Stimulated activated CD4-positive, alpha-beta T cell treated with anti-CD3 and anti-CD28 coated beads, Interleukin-4, amount 100 ng/mL, for 48 hours (primary cell): Measurements from ENCODE around the gene LACRT.
A peak's percentile ranks its signal among the peaks of the same experiment; 100 is the strongest.
"Not testable (repeated sequence)": the region's sequence is repeated elsewhere in the genome, so short reads cannot be mapped to it uniquely, and the experiment has no call there.

Experiments
- DNase-seq, 2 donors: peaks; one replicate each; pipeline ENCODE4 v3.0.0-alpha.2; 2020; ENCODE audit warnings: low read depth in 2 of 2

Gene LACRT, protein sequence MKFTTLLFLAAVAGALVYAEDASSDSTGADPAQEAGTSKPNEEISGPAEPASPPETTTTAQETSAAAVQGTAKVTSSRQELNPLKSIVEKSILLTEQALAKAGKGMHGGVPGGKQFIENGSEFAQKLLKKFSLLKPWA

DNA sequence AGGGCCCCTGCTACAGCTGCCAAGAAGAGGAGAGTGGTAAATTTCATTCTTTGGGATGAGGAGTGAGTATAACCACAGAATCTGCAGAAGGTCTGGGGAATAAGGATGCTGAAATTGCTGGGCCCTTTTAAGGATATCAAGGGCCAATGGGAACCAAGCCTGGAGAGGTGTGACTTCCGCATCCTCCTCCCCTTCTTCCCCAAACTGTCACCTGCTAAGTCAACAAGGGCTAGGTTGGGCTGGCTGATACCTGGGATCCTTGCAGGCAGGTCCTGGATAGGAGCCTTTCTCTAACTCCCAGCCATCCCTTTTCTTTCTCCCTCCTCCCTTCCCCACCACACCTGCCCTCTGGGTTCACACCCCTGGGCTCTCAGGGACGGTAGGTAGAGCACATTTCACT, at the start of gene LACRT:
Gene LACRT, minus strand, starts transcription at position 101 of the 400 bp plus-strand sequence. Its CDS starts 54 bp downstream, at position 47.
- no peak for DNase-seq

DNA sequence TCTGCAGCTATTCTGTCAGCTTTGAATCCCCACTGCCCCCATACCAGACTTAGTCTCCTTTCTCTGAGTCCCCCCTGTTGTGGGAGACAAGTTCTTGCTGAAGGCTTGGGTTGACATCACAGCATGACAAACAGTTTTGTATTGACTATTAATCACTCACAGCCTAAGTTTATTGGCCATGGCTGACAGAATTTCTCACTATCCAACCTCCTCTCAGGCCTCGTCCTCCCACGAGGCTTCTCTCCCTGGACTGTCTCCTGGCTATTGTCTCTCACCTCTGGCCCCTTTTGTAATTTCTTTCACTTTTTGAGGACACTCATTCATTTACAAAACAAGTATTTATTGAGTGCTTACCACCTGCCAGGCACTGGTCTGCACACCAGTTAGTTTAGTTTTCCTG, 48.7 kb upstream of the LACRT start:
- no peak for DNase-seq

DNA sequence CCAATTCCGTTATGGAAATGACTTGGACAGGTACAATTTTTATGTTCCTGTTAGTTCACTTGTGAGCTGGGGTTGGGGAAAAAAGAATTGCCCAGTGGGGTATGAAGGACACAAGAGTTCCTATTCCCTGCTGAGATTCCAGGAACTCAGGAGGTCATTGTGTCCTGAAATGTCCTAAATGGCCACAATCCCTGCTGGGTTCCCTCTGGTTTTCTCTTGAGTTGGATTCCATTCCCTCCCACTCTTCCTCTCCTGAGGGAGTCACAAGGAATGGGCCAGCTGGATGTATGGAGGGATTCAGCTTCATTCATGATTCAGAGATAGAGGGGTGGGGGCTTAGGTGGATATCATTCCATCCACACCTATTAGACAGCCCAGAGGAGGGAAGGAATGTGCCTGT, 48.0 kb upstream of the LACRT start:
- no peak for DNase-seq

DNA sequence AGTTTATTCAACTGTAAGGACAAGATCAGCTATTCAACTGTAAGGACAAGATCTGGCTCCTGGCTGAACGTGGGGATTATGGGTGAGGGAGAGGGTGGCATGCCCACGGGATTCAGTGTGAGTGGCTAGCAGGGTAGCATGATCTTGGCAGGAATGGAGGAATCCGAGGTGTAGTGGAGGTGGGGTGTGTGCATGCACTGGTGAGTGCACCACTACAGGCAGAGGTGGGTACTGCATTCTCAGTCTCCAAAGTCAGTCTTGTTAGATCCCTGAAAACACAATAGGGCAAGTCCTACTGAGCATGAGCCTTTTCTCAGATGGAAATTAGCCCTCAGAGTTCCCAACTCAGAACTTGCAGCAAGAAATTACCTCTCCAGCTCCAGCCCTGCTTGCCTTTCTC, 45.7 kb upstream of the LACRT start:
- peak; percentile 11 to 22 for DNase-seq

DNA sequence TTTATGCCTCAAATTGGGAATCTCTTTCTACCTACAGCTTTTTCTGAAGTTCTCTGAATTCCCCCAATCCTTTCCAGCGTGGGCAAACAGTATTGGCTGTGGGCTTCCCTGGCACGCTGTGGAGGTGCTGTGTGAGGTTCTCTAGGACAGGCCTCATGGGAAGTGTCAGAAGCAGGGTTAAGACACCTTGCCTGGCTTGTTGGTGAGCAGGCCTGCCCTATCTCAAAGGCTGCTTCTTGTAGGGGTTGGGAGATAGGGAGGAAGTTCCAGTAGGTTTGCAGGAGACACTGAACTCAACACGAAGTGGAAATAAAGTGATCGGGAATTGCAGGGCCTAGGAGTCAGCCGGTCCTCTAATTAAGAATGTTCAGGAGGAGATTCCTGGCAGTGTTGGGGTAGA, 43.4 kb upstream of the LACRT start:
- DNase-seq, result no peak

DNA sequence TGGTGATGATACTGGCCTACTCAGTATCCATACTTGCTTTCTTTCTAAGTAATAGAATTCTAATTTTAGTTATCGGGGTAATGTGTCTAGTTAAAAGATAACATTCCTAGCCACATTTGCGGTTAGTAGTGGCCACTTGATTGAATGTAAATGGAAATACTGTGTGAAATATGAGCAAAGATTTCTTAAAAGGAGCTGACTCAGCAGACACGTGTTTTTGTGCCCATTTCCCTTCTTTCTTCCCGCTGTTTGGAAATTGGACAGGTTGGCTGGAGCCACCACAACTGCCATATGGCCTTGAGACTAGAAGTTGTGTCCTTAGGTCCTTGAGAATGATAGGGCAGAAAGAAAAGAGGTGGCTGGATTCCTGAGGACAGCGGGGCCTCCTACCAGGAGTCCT, 33.2 kb upstream of the LACRT start:
- no peak for DNase-seq

DNA sequence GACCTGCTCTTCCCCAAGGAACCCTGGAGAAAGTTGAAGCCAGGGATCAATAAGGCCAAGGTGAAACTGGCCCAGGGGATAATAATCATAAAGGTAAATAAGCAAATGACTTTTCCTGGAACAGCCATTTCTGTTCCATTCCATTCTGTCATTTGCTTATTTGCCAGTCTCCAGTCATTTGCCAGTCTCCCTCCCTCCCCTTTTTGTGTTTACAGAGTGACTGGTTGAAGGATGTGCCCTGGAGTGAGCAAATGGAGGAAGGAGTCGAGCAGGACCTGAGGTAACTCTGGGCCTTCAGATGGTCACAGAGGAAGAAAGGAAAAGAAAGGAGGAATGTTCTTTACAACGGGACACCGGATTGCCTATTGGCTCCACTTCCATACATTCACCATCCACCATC, 31.3 kb upstream of the LACRT start:
- no peak for DNase-seq

DNA sequence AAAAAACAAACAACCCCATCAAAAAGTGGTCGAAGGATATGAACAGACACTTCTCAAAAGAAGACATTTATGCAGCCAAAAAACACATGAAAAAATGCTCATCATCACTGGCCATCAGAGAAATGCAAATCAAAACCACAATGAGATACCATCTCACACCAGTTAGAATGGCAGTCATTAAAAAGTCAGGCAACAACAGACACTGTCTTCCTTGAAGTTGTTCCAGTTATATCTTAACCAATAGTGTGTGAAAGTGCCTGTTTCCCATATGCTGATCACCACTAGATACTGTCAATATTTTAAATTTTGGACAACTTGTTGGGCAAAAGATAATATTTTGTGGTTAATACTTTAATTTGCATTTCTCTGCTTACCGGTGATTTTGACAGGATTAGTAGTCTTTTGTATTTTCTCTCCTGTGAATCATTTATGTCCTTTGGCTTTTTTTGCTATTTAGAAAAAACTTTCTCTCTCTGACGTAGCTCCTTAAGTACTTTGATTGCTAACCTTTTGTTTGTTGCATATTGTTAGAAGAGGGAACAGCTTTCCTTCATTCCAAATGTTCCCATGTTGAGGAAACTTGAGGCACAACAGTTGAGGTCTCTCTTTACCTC, 30.4 kb upstream of the LACRT start:
- DNase-seq, result not testable (repeated sequence)

DNA sequence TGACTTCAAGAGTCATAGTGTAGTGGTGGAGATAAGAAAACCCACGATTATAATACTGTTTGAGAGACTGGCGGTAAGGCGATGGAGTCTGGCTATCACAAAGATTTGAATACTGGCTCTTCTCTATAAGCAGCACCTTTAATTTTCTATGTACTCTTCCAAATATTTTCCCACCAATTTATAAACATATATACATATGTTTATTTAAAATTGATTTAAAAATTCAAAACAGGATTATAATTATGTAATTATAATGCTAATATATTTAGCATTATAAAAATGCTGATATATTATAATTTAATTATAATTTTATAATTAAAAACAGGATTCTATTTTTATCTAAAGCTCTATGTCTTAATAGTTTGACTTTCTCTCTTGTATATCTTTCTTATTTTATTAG, 28.9 kb upstream of the LACRT start:
- DNase-seq, result no peak

DNA sequence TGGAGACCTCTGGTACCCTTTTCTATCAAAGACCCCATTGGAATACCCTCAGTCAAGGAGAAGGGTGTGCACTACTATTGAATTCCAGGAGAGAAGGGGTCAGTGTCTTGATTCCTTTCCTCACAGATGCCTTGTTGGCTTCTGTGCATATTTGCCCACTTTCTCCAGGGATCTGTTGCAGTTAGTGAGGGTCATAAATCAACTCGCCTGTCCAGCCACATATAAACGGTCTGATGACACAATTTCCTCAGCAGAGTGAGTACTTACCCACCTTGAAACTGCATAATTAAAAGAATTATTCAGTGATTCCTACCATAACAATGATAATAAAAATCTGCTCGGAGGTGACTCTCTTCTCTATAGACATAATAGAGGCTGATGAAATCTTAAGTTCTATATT, 27.3 kb upstream of the LACRT start:
- no peak for DNase-seq

DNA sequence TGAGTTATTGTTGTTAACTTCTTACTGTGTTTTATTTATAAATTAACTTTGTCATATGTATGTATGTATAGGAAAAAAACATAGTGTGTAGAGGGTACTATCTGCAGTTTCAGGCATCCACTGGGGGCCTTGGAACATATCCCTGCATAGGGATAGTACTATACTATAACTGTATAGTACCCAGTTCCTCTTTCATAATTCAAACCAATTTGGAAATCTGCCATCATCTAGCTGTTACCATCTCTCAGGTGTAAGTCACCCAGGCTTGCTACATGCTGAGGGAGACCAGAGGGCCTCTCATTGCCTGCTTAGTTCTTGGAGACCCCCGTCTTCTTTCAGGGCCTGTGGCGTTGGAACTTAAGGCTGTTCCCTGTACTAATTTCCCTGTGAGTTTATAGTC, 26.4 kb upstream of the LACRT start:
- DNase-seq, result no peak

DNA sequence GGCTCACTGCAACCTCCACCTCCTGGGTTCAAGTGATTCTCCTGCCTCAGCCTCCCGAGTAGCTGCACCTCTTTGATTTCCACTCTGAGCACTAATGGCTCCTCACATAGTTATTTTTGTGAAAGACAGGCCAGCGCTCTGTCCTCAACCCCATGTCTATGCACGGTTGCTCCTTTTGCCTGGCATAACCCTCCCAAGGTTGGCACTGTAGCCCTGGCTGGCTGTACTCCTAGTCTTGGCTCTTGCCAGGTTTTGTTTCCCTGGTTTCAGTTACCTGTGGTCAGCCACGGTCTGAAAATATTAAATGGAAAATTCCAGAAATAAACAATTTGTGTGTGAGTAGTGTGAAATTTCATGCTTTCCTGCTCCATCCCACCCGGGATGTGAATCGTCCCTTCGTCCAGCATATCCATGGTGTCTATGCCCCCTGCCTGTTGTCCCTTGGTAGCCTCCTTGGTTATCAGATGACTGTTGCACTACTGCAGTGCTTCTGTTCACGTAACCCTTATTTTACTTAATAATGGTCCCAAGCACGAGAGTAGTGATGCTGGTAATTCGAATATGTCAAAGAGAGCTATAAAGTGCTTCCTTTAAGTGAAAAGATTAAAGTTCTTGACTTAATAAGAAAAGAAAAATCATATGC, 25.7 kb upstream of the LACRT start:
- no peak for DNase-seq

DNA sequence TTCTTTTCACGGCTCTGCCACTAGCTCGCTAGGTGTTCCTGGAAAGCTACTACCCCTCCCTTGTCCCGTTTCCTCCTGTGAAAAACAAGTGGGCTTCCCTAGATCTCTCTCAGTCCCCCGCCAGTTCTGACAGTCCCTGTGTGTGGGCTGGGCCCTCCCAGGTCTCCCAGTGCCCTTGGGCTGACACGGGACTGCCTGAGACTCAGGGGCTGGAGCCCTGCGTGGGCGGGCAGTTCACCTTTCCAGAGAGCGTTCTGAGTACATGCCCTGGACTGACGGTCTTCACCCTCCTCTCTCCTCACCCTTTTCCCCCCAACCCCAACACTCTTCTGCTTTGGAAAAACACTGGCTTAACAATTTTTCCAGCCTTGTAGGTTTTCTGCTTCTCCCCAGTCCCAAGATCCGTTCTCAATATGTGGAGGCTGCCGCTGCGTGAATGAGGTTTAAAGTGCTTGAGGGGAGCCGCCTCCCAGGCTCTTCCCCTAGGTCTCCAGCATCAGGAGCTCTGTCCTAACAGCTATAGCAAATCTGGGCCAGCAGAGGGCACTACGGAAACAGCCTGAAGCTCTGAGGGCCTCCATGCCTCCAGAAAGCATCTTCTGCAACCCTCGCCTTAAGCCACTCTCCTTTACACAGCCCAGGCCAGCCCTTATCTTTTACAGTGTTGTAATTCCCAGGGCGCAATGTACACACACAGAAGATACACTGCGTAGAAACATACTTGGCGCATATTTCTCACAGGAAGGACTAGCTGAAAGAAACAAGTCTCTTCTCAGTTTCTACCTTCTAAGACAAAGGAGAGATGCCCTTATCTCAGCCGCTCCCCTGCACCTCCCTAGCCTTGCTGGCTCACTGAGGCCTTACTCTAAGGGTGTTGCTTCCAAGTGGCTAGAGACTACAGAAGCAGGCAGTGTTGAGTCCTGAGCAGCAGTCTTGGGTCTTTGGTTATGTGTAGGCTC, 23.9 kb upstream of the LACRT start:
- DNase-seq, result peak; percentile 37 to 44

DNA sequence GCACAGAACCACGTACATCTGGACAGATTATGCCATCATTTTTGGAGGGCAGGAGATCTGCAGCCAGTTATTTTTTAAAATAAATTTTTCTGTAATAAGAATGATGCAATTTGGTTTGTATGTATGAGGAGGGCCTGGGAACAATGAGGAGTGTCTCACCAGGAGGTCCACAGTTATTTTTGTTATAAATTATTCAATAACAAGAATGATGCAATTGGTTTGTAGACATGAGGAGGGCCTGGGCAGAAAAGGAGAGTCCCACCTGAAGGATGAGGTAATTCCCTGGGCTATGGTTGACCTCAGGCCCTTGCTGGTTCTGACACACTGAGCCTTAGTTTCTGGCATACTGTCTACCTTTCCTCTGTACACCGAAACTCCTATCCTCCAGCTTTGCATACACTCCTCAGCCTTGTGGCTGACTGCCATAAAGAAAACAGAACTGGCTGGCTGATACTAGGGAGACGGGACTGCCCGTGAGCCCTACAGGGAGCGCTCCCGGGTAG, 22.5 kb upstream of the LACRT start:
- DNase-seq, result no peak

DNA sequence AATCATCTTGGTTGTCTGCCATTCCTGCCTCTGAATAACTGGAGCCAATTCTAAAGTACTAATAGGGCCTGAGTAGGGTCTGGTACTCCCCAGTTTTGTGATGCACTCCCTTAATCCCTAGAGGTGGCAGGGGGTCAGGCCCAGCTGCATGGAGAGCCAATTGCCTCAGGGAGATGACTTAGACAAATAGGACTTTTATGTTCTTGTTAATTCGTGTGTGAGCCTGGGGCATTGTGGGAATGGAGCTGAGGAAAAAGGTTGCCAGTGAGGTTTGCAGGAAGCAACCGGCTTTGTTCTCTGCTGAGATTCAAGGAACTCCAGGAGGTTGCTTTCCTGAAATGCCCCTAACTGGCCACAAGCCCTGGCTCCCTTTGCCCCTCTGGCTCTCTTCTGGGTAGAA, 20.2 kb upstream of the LACRT start:
- DNase-seq, result no peak

DNA sequence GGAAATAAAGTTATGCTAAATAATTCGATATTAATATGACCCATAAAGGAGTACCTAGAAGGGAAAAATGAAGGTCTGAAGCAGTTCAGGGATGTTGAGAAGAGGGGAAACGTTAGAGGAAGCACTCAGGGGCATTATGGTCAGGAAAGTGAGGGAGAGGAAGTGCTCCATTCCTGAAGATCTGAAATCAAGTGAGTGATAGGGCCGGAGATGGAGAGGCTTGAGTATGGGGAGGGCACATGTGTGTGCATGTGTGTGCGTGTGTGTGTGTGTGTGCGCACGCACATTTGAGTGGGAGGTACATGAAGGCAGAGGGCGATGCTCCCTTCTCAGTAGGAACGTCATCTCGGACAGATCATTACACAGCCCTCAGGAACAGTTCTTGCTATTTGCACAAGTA, 18.3 kb upstream of the LACRT start:
- DNase-seq, result no peak

DNA sequence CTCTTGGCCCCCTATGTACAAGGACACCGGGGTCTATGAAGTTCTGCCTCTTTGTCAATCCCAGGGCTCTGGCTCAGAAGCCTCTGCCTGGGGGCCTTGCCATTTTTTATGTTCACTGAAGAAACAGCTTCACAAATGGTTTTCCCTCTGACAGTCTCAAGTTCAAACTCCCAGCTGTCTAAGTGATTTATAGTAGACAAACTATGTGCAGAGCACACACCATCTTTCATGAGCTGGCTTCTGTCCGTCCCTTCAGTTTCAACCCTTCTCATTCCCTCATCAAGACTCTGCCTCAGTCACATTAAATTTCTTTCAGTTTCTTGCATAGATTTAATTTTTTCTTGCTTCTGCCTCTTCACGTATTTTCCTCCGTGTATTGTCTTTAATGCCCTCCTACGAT, 16.2 kb upstream of the LACRT start:
- DNase-seq, result no peak

DNA sequence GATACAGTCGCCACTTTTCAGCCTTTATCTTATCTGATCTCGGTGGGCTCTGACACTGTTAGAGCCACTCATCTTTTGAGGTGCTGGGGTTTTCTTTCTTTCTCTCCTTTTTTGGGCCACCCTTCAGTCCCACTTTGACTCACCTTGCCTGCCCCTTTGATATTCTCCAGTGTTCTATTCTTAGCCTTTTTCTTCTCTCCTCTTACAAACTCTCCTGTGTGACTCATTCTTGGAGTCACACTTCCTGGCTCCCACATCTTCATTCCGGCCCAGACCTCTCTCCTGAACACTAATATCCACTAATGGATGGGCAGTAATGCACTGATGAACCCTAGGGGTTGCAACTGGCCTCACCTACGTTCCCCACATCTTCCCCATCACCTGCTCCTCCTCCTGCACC, 15.7 kb upstream of the LACRT start:
- DNase-seq, result no peak

DNA sequence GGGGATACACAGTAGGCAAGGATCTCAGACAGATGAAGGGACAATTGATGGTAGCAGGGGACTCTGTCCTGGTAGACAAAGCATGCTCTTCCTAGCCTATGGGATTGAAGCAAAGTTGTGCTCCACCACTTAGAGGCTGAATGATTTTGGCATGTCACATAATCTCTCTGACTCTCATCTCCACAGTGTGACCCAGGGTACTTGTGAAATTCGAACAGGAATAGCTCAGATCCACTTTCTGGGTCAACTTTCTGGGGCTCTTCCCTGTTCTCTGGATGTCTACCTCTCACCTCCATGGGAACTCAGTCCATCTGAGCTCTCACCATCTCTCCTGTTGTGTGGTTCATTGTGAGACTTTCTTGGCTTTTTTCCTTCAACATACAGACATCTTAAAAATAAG, 15.1 kb upstream of the LACRT start:
- no peak for DNase-seq

DNA sequence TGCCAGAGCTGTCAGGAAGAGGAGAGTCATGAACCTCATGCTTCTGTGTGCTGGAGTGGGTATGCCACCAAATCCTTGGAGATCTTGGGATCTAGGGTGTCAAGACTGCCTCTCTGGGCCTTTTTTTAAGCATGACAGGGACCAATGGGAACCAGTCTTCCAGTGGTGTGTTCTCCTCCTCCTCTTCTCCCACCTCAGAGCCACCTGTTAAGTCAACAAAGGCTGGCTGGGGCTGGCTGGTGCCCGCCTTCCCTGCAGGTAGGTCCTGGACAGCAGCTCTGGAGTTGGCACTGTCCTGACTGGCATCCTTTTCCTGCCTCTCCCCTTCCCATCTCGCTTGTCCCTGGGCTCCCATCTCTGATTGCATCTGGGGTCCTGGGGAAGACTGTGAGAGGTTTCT, 13.6 kb upstream of the LACRT start, which contains the start of gene DCD:
Gene DCD, minus strand, starts transcription at position 101 of the 400 bp plus-strand sequence. Its CDS starts 62 bp downstream, at position 39.
- no peak for DNase-seq

DNA sequence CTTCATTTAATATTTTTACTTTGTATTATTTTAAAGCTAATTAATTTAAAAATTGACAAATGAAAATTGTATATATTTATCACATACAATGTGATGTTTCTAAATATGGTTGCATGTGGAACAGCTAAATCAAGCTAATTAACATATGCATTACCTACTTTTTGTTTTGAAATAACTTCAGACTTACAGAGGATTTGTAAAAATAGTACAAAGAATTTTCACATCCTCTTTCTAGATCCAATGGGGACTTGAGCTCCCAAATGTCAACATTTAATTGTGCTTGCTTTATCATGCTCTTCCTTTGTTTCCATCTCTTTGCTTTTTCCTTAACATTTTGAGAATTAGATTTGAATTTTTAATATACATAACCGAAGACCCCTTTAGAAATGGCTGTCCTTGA, 6.9 kb upstream of the LACRT start:
- DNase-seq, result no peak

DNA sequence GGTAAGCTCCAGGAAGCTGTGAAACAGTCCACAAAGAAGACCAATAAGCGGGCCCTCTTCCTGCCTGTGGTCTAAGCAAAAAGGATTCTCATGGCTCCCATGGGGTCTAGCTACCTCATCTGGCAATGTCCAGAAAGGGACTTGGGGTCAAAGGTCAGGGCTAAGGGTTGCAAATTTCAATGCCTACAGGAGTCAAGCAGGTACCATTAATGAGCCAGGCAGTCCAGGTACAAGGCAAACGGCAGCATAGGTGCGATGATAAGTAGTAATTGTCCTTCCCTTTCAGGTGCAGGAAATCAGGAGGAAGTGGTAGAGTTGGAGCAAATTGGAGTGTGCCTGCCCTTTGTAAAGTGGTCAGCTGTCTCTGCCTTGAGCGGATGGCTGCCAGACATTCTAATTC, 6.4 kb upstream of the LACRT start:
- DNase-seq, result no peak
